ENCODE measurements around the gene TTLL3. TPM values are rescaled to one million over a fixed set of nuclear protein-coding genes. Genes with fewer than 3 reads are reported as not detected.

TTLL3 gene
- total RNA-seq, 1 donor from 2014 or later, result 9.7 TPM

- no peak for DNase-seq (ENCODE audit: low read depth)
- no peak for TF ChIP-seq CTCF (conservative IDR thresholded peaks at IDR 0.05; ENCODE audit: low read depth, low read length)
These were observed 31.7 kb upstream of the TTLL3 start for GRCh38 chr3:9778143-9779074.

GRCh38 chr3:9779075-9779593, 30.9 kb upstream of the TTLL3 start:
- no peak for DNase-seq (ENCODE audit: low read depth)
- H3K4me3 ChIP-seq (ENCODE audit: low read depth, low read length), result no peak overlapping the region
- no peak for TF ChIP-seq CTCF (conservative IDR thresholded peaks at IDR 0.05; ENCODE audit: low read depth, low read length)

More at GRCh38 chr3:9778143-9779074, 31.7 kb upstream of the TTLL3 start:
- no peak overlapping the region for H3K4me3 ChIP-seq (ENCODE audit: low read depth, low read length)

GRCh38 chr3:9779721-9780457, 30.2 kb upstream of the TTLL3 start:
- no peak for TF ChIP-seq CTCF (conservative IDR thresholded peaks at IDR 0.05; ENCODE audit: low read depth, low read length)
- no peak for DNase-seq (ENCODE audit: low read depth)
- no peak overlapping the region for H3K4me3 ChIP-seq (ENCODE audit: low read depth, low read length)

- no peak overlapping the region for H3K4me3 ChIP-seq (ENCODE audit: low read depth, low read length)
- no peak for DNase-seq (ENCODE audit: low read depth)
- TF ChIP-seq CTCF (conservative IDR thresholded peaks at IDR 0.05; ENCODE audit: low read depth, low read length), result no peak
These were observed 29.6 kb upstream of the TTLL3 start for GRCh38 chr3:9780458-9780812.

- TF ChIP-seq CTCF (conservative IDR thresholded peaks at IDR 0.05; ENCODE audit: low read depth, low read length), result no peak
- H3K4me3 ChIP-seq (ENCODE audit: low read depth, low read length), result no peak overlapping the region
- no peak for DNase-seq (ENCODE audit: low read depth)
These were observed 29.2 kb upstream of the TTLL3 start for GRCh38 chr3:9780910-9781309.

- no peak for DNase-seq (ENCODE audit: low read depth)
- no peak overlapping the region for H3K4me3 ChIP-seq (ENCODE audit: low read depth, low read length)
- TF ChIP-seq CTCF (conservative IDR thresholded peaks at IDR 0.05; ENCODE audit: low read depth, low read length), result no peak
These were observed 28.5 kb upstream of the TTLL3 start for GRCh38 chr3:9781551-9781950.
